Limb (tissue), 2 donors: ENCODE results near the gene KCTD16.

ENCODE experiments used
- DNase-seq, 2 donors: peaks; one replicate each; pipeline ENCODE4 v3.0.0-alpha.2; 2016; ENCODE audit errors: extremely low spot score in 2 of 2

KCTD16 gene

DNA sequence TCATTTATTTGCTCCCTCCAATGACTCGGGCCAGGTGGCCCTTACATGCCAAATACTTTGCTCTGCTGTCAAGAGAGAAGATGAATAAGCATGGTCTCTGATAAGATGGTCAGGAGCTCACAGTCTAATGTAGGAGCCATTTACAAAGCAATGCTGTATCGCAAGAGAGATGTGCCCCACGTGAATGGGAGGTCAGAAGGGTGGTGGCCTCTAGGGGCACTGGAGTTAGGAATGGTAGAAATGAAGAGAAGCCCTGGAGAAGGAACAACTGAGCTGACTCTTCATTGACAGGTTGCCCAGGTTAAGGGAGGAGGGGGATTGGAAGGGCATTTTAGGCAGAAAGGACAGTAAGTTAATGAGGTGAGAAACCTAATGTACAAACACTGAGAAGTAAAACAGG is 286.5 kb downstream of the KCTD16 start:
- no peak for DNase-seq

DNA sequence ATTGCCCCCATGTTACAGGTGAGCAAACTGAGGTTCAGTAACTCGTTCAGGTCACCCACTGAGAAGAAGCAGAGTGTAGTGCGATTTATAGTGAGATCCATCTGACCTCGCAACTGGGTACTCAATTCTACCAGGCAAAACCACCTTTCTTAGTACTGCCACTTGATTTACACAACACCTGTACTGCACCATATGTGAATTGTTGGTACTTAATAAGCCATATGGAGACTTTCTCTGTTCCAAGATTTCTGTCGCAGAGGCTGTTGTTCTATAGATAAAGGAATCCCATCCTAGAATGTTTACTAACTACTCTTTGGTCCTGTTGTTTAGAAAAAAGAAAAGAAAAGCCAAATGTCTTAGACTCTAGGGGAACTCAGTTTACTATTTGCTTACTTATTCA is 287.5 kb downstream of the KCTD16 start:
- DNase-seq, result no peak

DNA sequence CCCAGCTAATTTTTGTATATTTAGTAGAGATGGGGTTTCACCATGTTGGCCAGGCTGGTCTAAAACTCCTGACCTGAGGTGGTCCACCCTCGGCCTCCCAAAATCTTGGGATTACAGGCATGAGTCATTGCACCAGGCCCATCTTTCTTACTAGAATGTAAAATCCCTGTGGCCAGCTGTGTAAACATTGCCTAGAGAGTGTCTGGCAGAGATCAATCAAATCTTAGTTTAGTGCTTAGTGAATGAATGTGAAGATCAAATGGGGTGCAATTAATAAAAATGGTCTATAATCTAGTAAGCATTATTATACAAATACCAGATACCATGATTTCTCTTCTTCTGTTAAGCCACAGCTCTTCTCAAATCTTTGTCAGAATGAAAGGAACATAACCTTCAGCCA is 289.9 kb downstream of the KCTD16 start:
- DNase-seq, result no peak

DNA sequence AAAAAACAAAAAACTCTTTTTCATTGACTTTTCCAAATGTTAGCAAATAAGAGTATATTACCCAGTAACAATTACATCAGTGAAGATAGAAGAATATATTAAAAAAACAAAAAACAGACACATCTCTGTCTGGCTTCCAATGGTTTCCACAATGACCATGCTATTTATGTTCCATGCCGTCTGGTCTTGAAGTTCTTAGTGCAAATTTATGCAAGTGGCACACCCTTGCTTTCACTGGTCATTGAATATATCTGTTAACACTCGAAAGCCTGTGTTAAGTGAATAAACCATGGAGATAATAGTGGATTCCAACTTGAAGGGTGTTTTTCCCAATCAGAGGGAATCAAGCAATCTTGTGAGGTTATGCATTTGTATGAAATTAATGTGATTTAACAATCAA is 291.9 kb downstream of the KCTD16 start:
- DNase-seq, result no peak

DNA sequence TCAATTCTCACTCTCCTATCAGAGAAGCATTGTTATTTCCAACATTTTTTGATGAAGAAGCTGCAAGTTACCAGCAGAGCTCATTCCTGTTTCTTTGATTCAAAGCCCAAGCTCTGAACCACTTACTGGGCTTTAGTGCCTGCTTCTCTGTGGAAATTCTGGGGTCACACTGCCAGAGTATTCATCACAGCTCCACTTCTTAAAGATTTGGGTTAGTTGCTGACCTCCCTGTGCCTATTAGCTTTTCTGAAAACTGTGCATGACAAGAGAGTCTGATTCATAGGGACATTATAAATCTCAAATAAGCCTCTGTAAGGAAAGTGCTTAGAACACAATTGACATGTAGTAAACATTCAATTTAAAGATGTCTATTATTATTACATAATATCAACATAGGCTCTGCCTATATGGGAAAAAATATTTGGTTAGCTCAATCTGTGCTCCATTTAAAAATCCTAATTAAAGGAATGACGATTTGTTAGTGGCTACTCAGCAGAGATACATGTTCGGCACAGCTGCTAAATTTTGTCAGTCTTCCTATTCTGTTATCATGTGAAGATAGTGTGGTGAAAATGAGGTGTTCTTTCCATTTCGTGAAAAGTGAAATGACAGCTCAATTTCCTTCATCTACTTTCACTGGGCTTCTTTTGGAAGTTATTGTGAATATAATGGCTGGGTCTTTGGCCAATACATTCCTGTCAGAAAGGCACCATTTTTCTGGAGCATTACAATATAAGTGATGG is 293.0 kb downstream of the KCTD16 start:
- DNase-seq, result no peak

DNA sequence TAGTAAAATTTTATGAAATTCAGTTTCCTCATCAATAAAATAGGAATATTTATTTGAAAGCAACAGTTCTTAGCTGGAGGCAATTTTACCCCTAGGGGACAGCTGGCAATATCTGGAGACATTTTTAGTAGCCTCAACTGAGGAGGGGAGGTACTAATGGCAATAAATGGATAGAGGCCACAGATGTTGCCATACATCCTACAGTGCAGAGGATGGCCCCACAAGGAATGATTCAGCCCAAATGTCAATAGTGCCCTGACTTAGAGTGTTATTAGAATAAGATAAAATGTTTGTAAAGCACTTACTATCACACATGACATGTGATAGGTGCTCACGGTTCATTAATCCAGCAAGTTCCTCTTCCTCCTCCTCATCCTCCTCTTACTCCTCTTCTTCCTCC is 293.6 kb downstream of the KCTD16 start:
- DNase-seq, result no peak

DNA sequence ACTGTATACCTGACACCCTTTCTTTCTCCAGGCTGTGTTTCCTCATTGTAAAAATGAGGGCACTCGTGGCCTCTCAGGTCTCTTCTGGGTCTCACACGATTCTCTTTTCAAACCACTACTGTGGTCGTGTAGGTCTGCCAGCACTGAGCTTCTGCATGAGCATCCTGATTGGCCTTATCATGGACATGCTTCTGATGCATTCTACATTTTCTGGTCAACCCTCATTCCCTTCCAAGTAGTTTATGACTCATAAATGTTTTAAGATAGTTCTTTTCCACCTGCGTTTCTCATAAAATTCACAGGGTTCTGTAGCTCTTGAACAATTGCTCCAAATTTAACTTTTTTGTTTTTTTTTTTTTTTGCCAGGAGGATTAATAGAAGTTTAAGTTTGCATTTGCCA is 294.8 kb downstream of the KCTD16 start:
- DNase-seq, result no peak

DNA sequence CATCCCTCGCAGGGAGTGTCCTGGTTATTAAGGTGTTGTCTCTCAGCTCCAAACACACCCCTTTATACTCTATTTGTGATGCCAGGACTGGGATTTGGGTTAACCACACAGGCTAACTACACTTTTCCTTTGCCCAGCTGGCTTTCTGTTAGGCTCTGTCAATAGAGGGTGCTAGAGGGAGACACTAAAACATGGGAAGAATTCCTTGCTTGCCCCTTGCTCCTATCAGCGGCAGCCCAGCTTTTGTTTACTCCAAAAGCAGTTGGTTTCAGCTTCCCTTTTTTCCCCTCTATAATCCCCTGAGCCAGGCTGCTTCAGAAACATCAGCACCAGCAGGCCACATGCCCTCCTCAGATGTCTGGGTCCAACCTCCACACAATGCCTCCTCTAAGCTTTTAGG is 297.1 kb downstream of the KCTD16 start:
- DNase-seq, result no peak

DNA sequence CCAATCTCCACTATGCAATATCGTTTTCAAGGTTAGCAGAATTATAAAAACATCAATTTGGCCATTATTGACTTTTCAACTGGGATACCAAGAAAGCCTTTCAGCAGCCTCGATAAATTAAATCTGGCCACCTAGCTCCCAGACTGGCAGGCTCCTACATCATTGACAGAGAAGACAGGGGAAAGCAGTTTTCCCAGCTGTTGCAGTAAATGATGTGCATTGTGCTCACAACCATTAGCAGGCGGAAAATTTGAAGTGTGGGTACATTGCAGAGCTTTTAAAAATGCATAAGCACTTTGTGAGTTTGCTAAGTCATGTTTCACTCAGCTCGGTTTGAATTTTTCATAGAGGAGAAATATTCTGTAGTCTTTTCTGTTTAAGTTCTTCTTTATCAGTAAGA is 297.9 kb downstream of the KCTD16 start:
- DNase-seq, result no peak

DNA sequence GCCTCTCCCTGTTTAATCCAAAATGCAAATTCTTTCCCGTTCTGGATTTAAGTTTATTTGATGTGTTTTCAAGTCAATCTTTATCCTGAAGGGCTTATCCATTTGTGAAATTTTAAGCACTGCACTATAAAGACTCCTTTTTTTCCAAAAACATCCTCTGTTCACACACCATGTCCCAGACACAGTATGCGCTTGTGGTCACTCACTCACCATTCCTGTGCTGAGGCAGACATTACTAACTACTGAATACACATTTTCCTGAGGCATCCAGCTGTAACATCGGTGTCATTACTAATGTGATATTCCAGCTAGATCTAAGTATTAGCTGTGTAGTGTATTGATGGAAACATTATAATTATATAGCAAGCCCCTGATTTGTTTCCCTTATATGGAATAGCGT is 298.4 kb downstream of the KCTD16 start:
- DNase-seq, result no peak

DNA sequence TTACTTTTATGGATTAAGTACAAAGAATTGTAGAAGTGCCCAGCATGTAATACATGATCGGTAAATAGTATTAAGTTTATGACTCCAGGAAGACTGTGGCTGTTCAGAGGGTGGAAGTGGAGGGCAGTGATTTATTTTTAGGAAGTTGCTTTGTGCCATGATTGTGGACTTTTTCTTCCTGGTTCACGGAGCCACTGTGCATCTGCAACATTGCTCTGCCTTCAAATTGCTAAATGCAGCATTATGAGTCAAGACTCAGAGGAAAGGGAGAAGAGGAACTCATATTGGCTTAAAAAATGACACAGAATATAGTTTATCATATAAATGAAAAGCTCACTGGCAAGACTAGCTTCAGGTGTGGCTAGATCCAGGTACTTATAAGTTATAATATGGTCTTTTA is 301.5 kb downstream of the KCTD16 start:
- DNase-seq, result no peak

DNA sequence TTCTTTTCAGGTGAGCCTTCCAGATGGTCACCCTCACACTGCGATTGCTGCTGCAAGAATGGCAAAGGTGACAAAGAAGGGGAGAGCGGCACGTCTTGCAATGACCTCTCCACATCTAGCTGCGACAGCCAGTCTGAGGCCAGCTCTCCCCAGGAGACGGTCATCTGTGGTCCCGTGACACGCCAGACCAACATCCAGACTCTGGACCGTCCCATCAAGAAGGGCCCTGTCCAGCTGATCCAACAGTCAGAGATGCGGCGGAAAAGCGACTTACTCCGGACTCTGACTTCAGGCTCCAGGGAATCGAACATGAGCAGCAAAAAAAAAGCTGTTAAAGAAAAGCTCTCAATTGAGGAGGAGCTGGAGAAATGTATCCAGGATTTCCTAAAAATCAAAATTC is 303.0 kb downstream of the KCTD16 start:
- no peak for DNase-seq

DNA sequence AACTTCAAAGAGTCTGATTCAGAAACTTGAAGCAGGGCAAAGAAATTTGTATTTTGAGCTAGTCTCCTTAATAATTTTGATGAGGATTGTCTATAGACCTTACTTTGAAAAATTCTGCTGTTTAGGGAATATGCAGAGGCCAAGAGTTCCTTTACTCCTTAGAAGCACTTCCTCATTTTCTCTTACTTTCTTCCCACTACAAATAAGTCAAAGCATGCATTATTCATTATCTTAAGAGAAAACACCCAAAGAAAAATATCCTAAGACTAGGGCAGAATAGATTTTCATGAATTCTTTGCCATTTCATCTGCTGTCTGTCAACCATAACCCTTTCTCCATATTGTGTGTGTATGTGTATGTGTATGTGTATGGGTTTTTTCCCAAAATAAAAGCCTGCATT is 307.9 kb downstream of the KCTD16 start:
- DNase-seq, result no peak

DNA sequence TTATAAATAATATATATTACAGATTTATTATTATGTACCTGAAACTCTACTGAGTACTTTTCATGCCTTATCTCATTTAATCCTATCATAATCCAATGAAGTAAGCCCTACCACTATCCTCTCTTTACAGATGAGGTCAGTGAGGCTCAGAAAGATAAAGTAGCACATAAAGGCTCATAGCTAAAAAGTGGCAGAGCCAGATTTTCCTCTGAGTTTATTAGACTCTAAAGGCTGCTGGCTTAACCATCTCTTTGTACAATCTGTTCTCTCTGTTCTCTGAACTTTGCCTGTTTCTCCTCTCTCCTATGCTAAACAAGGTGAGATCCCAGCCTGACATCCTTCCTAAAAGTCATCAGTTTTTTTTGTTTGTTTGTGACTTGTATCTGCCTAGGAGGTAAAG is 311.2 kb downstream of the KCTD16 start:
- DNase-seq, result no peak

DNA sequence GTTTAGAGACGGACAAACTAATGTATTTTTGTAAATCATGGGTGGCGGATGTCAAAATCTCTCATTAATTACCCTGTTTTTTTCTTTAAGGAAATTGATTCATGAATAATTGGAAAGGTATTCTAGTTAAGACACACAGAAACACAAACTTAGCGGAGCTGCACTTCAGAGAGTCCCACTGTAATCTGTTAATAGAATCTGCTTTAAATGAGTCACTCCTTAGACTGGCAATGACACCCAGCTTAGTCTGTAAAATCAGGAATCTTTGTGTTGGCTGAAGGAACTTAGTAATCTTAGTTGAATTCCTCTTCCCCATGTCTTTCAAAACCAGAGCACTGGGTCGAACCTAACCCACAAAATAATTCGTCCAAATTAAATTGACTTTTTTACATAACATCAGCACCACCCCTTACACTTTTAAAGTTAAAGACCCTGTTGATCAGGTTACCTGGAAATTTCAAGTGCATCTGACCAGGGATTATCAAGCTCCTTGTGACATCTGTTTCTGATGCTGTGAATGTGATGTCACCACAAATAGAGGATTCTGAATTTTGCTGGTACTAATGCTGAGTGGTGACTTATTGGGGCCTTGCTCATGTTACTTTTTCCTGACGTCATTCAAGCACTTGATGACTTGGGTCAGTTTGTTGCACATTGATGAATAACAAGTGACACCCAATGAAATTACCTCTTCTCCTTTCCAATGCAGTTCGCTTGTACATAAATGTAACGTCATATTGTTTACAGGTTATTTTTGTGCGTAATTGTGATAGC is 313.6 kb downstream of the KCTD16 start:
- DNase-seq, result no peak

DNA sequence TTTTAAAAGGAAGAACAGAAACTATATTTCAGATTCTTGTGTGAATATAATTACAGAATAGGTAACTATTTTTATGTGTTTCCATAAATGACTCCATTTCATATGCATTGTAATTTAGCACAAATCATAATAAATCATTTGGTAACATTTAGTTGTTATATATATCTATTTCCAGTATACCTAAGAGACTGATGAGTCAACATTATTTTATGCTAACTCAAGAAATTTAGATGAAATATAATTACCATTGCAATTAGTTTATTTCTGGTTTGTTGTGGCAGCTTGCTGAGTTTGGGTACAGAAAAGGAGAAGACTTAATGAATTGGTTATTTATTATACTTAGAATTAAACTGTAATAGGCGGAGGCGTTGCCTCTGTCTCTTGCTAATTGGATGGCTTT is 314.9 kb downstream of the KCTD16 start:
- no peak for DNase-seq

DNA sequence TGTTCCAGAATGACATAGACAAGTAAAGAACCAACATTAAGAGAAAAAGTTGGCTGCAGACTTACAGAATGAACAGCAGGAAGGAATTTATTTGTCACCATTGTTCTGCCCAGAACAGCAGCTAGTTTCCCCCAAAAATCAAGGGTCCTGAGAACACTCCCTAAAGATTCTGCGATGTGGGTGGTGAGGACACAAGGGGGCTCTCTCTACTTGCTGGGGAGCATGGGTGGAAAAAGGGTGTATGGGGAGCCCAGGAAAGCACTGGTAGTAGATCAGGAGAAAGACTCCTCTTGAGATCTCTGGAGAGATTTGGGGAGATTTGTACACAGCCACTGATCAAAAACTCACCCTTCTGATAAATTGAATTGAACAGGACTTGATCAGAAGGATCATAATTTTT is 316.5 kb downstream of the KCTD16 start:
- no peak for DNase-seq

DNA sequence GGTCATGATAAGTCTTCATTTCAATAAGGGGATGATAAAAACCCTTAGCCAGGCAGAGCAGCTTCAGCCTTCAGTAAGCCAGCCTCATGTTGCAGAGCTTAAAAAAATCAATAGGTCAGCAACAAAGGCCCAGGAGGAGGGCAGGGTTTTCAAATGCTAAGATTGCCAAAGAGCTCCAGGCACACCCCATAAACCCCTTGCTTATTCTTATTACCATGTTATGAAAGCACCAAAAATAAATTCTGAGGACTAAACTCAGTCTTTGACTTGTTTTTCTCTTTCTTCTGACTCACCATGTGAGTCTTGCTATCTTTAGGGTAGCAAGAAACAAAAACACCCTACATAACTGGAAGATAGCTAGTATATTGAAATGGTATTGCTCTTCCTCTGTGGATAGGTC is 317.1 kb downstream of the KCTD16 start:
- no peak for DNase-seq

DNA sequence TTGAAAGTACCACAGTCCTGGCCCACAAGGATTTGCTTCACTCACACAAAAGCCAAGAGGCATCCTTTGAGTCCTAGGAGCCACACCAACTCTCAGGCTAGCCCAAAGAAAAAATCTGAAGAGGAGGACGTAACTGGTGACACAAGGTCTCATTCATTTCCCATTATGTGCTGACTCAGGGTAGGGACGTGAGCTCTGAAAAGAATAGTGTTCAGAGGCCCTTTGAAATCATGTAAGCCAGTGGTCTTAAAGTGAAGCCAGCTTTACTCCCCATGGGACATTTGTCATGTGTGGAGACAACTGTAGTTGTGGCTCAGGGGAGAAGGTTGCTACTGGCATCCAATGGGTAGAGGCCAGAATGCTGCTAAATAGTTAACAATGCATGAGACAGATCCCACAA is 332.4 kb downstream of the KCTD16 start:
- DNase-seq, result no peak

DNA sequence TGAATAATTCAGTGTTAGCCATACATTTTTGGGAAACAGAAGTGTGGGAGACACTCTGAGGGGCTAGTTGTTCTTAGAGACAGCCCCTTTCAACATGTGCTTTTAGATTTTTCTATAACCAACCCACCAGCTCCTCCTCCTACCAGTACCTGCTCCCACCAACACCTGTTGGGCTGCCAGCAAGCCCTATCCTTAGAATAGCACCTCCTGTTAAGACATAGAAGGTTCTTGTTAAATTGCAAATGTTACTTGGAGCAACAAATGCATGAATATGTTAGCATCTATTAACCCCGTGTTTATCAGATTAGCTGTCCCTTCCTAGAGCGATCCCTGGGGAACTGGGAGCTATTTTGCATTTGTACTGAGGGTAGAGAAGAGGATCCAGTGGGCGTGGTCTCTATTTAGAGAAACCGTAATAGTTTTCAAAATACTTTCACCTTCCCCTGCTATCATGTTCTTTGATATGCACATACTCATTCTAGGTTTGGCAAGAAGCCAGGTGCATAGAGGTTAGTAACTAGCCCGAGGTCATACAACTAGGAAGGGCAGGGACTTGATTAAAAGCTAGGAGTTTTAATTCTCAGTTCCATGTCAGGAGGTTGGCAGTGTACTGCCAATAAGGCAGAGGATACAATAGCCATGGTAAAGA is 334.4 kb downstream of the KCTD16 start:
- no peak for DNase-seq

DNA sequence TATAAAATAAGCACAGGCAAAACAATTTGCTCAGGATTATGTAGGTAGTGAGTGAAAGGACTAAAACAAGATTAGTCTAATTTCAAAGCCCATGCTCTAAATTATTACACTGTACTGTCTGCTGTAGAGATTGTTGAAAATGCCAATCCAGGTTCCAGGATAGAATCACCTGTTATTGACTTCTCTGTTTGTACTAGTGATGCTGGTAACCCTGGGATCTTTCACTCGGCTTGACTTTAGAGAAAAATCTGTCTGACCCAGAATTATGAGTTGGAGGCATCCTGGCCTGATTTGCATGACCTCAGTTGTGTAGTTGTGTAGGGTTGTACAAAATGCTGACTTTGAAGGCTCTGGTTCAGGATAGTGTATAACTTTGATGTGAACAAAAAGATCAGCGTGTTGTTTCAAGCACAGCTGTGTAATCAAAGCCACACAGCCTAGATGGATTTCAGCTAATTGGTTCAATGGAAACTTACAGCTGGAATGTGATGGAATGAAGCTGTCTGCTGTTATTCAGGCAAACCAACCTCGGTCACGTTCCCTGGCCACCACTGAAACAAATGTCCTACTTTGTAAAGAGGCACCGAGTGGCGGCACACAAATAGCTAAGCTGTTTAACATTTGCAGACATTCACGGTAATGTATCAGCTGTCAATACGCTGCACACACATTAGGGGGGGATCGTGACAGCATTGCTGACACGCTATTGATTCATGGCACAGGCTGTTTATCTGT is 340.3 kb downstream of the KCTD16 start:
- DNase-seq, result peak in 1 of 2 donors; percentile 5

DNA sequence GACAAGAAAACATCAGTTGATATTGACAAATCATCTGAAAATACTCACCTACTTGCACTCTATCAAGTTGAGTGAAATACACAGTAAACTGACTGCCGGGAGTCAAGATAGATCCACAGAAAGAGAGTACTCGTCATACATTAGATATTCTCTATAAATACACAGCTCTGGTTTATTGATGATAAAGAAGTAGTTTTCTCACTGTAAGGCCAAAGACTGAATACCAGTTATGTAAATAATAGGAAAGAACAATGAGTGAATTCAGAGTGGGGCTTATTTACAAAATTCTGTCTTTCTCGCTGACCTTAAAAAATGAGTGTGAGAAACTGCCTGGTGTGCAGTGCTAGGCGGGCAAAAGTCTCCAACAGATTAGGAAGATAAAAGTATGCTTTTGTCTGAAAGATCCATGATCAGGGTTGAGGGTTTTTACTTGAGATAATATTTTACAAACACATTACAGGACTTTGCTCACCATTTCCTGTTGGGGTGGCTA is 341.0 kb downstream of the KCTD16 start:
- DNase-seq, result no peak
